Sigmoid colon (tissue), 4 donors: ENCODE results near the gene TNNT2.

ENCODE experiments used
- CTCF ChIP-seq, 4 experiments: fragments of 450-650 bp in 3 of 4; fragments of 200-600 bp in 1 of 4; IDR thresholded peaks; one replicate each; pipeline ENCODE4 v1.5.1; 2016 to 2019; ENCODE audit warnings: antibody characterized with exemption in 4 of 4, mild to moderate bottlenecking in 3 of 4, moderate library complexity in 2 of 4
- EP300 ChIP-seq, 4 donors: sonication (generic); formaldehyde crosslinking; IDR thresholded peaks; one replicate each; pipeline ENCODE4 v1.6.1; 2017; ENCODE audit warnings: antibody characterized with exemption in 4 of 4
- POLR2A ChIP-seq, 2 donors: fragments of 450-650 bp; IDR thresholded peaks; one replicate each; pipeline ENCODE4 v1.6.1; 2016; ENCODE audit warnings: antibody characterized with exemption in 2 of 2, mild to moderate bottlenecking in 2 of 2, moderate library complexity in 2 of 2
- POLR2AphosphoS5 ChIP-seq, 4 donors: sonication (generic); formaldehyde crosslinking; IDR thresholded peaks; one replicate each; pipeline ENCODE4 v1.6.1; 2017; ENCODE audit warnings: antibody characterized with exemption in 4 of 4

GRCh38 chr1:201356701-201357100 lies 20.8 kb downstream of the TNNT2 start:
- TF ChIP-seq CTCF (IDR thresholded peaks at IDR 0.05) = no peak
- no peak for TF ChIP-seq POLR2AphosphoS5 (IDR thresholded peaks at IDR 0.05)
- TF ChIP-seq POLR2A (IDR thresholded peaks at IDR 0.05) = no peak
- no peak for TF ChIP-seq EP300 (IDR thresholded peaks at IDR 0.05)
